Activated CD8-positive, alpha-beta T cell treated with anti-CD3 and anti-CD28 coated beads for 36 hours (primary cell): ENCODE measurements around the gene GATA2. TPM values are rescaled to one million over a fixed set of nuclear protein-coding genes. Genes with fewer than 3 reads are reported as not detected.

Source experiments
- ATAC-seq: fragments of 200-7000 bp; cut with Tn5 transposase; one replicate; pipeline ENCODE4 v1.10.0; 2021; ENCODE audit warnings: mild to moderate bottlenecking, moderate library complexity
- CTCF ChIA-PET: fragments of 350-600 bp; sonication (Branson Sonifier 250); formaldehyde crosslinking; loops from one replicate; lab custom pipeline; 2021; ENCODE audit warnings: antibody characterized with exemption; lab: Charles Lee
- POLR2A ChIA-PET: fragments of 350-600 bp; sonication (Branson Sonifier 250); formaldehyde crosslinking; loops from one replicate; lab custom pipeline; 2021; ENCODE audit warnings: antibody characterized with exemption; lab: Charles Lee
- DNase-seq: peaks from one replicate; pipeline ENCODE4 v3.0.0-alpha.2; 2020
- H3K27ac Mint-ChIP-seq: one replicate; pipeline ENCODE4 v1.8.0; 2021; ENCODE audit warnings: mild to moderate bottlenecking, mixed read lengths
- H3K27me3 Mint-ChIP-seq: one replicate; pipeline ENCODE4 v1.8.0; 2021; ENCODE audit warnings: mixed read lengths
- H3K36me3 Mint-ChIP-seq: one replicate; pipeline ENCODE4 v1.8.0; 2021; ENCODE audit warnings: low read depth, mixed read lengths
- H3K4me1 Mint-ChIP-seq: one replicate; pipeline ENCODE4 v1.8.0; 2021; ENCODE audit warnings: low read depth, mixed read lengths
- H3K4me3 Mint-ChIP-seq: one replicate; pipeline ENCODE4 v1.8.0; 2021; ENCODE audit warnings: mild to moderate bottlenecking, moderate library complexity, mixed read lengths
- H3K9me3 Mint-ChIP-seq: one replicate; pipeline ENCODE4 v1.8.0; 2021; ENCODE audit warnings: mixed read lengths
- intact Hi-C: fragments of 100-400 bp; cut with micrococcal nuclease; formaldehyde crosslinking; loops from one replicate; pipeline ENCODE4 v1.10.0; 2022
- total RNA-seq, 2 experiments: library from RNA; stranded (reverse); gene quantifications; one replicate each; pipeline ENCODE4 v1.2.3, GENCODE V29; 2021
- TF ChIP-seq, protein P1 (sequence below): fragments of 200-600 bp; IDR thresholded peaks from one replicate; pipeline ENCODE4 v1.8.0; 2022; ENCODE audit warnings: antibody characterized with exemption, mild to moderate bottlenecking

The GATA2 gene
- total RNA-seq, 2 experiments from 2014 or later, result not detected

DNA sequence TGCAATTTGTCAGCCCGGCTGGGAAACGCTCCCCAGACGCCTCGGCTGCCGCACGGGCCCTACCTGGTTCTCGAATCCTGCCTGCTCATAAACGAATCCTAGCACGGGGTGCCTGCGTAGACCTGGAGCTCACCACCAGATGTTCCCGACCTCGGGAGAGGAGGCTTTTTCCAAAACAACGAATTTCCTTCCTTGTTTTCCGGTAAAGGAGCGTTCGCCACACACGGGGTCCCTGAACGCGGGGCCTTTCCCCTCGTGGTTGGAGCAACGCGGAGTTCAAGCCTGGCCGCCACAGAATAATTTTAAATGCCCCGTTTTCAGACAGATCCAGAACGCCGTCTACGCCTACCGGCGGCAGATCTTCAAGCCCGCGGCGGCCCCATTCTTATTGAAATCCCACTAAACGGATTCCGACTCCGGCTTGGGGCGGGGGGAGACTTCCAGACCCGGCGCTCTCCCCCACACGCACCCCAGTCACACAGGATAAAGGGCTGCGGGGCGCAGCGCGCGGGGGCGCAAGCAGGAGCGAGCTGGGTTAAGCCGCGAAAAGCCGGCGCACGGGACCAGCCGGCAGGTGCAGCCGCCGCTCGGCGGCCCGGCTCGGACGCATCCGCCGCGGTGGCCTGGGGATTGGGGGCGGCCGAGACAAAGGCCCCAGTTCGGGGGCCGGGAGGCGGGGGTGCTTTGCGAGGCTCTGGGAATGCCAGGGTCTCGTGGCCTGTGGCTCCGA is 895 bp downstream of the GATA2 start:
- intact Hi-C loops, result loop anchor here (5.0 to 10.0 kb wide), 3 partner anchors 50 to 407 kb away; no protein-coding TSS in a partner anchor
- Mint-ChIP-seq H3K9me3 (no peaks in the 10 kb centered on the region), H3K4me3 (no peak overlapping the region), H3K27ac (no peak overlapping the region), H3K4me1 (peaks cover 20% of the 10 kb centered on the region), H3K27me3 (peaks cover 56% of the 10 kb centered on the region), H3K36me3 (no peaks in the 10 kb centered on the region)
- no peak for DNase-seq
- TF ChIP-seq, protein P1, sequence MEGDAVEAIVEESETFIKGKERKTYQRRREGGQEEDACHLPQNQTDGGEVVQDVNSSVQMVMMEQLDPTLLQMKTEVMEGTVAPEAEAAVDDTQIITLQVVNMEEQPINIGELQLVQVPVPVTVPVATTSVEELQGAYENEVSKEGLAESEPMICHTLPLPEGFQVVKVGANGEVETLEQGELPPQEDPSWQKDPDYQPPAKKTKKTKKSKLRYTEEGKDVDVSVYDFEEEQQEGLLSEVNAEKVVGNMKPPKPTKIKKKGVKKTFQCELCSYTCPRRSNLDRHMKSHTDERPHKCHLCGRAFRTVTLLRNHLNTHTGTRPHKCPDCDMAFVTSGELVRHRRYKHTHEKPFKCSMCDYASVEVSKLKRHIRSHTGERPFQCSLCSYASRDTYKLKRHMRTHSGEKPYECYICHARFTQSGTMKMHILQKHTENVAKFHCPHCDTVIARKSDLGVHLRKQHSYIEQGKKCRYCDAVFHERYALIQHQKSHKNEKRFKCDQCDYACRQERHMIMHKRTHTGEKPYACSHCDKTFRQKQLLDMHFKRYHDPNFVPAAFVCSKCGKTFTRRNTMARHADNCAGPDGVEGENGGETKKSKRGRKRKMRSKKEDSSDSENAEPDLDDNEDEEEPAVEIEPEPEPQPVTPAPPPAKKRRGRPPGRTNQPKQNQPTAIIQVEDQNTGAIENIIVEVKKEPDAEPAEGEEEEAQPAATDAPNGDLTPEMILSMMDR, result no peak
- CTCF ChIA-PET, result interaction anchor here (1.1 to 2.8 kb wide), 2 partner anchors 66 to 115 kb away, joined by 4 to 18 read pairs; no protein-coding TSS in a partner anchor
- POLR2A ChIA-PET, result interaction anchor here (1.0 kb wide), 1 partner anchor 27 kb away, joined by 3 read pairs; no protein-coding TSS in a partner anchor
- no peak for ATAC-seq

DNA sequence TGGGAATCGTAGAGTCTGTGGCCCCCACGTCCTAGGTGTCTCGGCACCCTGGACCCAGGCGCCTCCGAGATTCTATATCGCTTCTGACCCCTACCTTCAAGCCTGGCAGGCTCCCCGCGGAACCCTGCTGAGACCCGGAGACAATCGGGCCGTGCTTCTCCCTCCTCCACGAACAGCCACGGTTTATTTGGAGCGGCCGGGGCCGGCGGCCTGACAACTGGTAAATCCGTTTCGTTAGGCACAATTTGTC is 1.4 kb downstream of the GATA2 start:
- no peaks in the 10 kb centered on the region for H3K9me3 Mint-ChIP-seq
- intact Hi-C loops, result loop anchor here (5.0 to 10.0 kb wide), 3 partner anchors 49 to 407 kb away; no protein-coding TSS in a partner anchor
- ChIA-PET POLR2A (interaction anchor here (1.0 kb wide), 1 partner anchor 27 kb away, joined by 3 read pairs; no protein-coding TSS in a partner anchor), CTCF (interaction anchor here (2.8 kb wide), 1 partner anchor 66 kb away, joined by 18 read pairs; no protein-coding TSS in a partner anchor)
- H3K27ac Mint-ChIP-seq, result no peak overlapping the region
- TF ChIP-seq, protein P1, result no peak
- no peaks in the 10 kb centered on the region for H3K36me3 Mint-ChIP-seq
- no peak overlapping the region for H3K4me3 Mint-ChIP-seq
- H3K27me3 Mint-ChIP-seq, result peaks cover 59% of the 10 kb centered on the region
- H3K4me1 Mint-ChIP-seq, result peaks cover 21% of the 10 kb centered on the region
- ATAC-seq, result no peak
- no peak for DNase-seq

DNA sequence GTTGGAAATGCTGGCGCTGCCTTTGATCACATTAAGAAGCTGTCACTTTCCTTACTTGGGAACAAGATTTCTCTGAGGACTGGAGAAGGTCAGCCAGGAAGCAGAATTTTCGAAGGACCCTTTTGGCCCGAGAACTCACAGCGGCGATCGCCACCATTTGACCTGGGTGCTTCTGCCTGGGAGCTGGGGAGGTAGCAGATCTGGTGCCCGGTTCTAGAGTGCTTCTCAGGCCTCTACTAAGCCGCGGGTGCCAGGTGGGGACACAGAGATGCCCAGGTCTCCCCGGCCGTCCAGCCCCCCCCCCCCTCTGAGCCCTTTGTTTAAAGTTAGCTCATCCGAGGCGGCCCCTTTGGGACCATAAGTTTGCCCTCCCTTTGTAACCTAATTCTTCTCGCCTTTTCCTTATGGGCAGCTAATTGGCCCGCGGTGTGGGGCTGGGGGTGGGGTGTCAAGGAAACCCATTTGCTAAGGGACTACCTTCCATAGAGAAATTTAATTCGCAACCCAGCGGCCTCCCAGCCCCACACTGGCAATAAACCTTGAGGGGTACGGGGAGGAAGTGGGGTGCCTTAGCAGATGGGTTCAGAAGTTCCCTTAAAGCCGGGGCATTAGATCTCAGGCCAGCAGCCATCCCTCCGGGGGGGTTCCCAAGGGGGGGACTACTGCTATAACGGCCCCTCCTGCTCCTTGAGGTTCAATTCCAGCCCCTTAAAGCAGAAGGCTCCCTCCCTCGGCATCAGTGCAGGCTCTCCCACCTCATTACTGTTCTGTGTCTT is 1.9 kb downstream of the GATA2 start:
- H3K27me3 Mint-ChIP-seq, result peaks cover 62% of the 10 kb centered on the region
- DNase-seq, result no peak

DNA sequence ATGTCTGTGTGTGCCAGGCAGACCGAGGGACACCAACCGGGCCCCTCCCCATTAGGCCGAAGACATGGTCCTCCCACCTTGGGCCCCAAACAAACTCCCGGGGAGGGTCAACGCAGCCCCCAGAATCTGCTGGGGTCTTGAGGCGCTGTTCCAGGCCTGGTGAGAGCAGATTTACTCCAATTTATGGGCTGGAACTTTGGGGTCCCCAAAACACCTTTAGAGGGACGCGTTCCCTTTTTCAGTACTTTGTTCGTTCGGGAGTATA is 2.4 kb downstream of the GATA2 start:
- POLR2A ChIA-PET, result interaction anchor here (1.4 kb wide), 1 partner anchor 58 kb away, joined by 5 read pairs; no protein-coding TSS in a partner anchor
- CTCF ChIA-PET, result interaction anchor here (0.9 to 1.3 kb wide), 5 partner anchors 8 to 65 kb away, joined by 3 to 5 read pairs (median 4); no protein-coding TSS in a partner anchor
- H3K9me3 Mint-ChIP-seq, result no peaks in the 10 kb centered on the region
- peaks cover 25% of the 10 kb centered on the region for H3K4me1 Mint-ChIP-seq
- no peaks in the 10 kb centered on the region for H3K36me3 Mint-ChIP-seq
- peaks cover 63% of the 10 kb centered on the region for H3K27me3 Mint-ChIP-seq
- no peak for ATAC-seq
- no peak overlapping the region for H3K4me3 Mint-ChIP-seq
- TF ChIP-seq, protein P1, result no peak
- H3K27ac Mint-ChIP-seq, result no peak overlapping the region
- intact Hi-C loops, result loop anchor here (5.0 to 10.0 kb wide), 3 partner anchors 48 to 406 kb away; no protein-coding TSS in a partner anchor
- no peak for DNase-seq

More for the DNA sequence above, 1.9 kb downstream of the GATA2 start:
- H3K4me1 Mint-ChIP-seq, result peaks cover 25% of the 10 kb centered on the region
- intact Hi-C loops, result loop anchor here (5.0 to 10.0 kb wide), 3 partner anchors 49 to 406 kb away; no protein-coding TSS in a partner anchor
- no peak overlapping the region for H3K27ac Mint-ChIP-seq
- ChIA-PET CTCF (interaction anchor here (0.9 to 2.8 kb wide), 4 partner anchors 8 to 65 kb away, joined by 3 to 18 read pairs (median 4); no protein-coding TSS in a partner anchor), POLR2A (interaction anchor here (1.0 kb wide), 1 partner anchor 28 kb away, joined by 3 read pairs; no protein-coding TSS in a partner anchor)
- TF ChIP-seq, protein P1, result no peak
- no peaks in the 10 kb centered on the region for H3K36me3 Mint-ChIP-seq
- H3K4me3 Mint-ChIP-seq, result no peak overlapping the region
- H3K9me3 Mint-ChIP-seq, result no peaks in the 10 kb centered on the region
- ATAC-seq, result no peak
